Ecto neural progenitor cell (in vitro differentiated cells): ENCODE measurements around the gene UBA6.

Experiments used
- DNase-seq: peaks from one replicate; pipeline ENCODE4 v3.0.0-alpha.2; 2018; ENCODE audit warnings: low spot score

UBA6 gene

GRCh38 chr4:67576059-67576466, 124.9 kb downstream of the UBA6 start:
- no peak for DNase-seq

- DNase-seq = no peak
Measured at GRCh38 chr4:67575232-67576058, 125.5 kb downstream of the UBA6 start.

GRCh38 chr4:67573193-67573592, 127.8 kb downstream of the UBA6 start:
- no peak for DNase-seq

- no peak for DNase-seq
Measured at GRCh38 chr4:67571975-67572374, 129.0 kb downstream of the UBA6 start.

GRCh38 chr4:67570537-67570936, 130.4 kb downstream of the UBA6 start:
- no peak for DNase-seq

- no peak for DNase-seq
Measured at GRCh38 chr4:67568820-67569219, 132.1 kb downstream of the UBA6 start.

- no peak for DNase-seq
Measured at GRCh38 chr4:67566335-67566734, 134.6 kb downstream of the UBA6 start.

GRCh38 chr4:67565284-67565683, 135.7 kb downstream of the UBA6 start:
- no peak for DNase-seq
